Esophagus muscularis mucosa (tissue), 4 donors: Measurements from ENCODE around the gene RPRD2.

Experiments used
- EP300 ChIP-seq: sonication (generic); formaldehyde crosslinking; IDR thresholded peaks from one replicate; pipeline ENCODE4 v1.6.1; 2017; ENCODE audit warnings: antibody characterized with exemption
- POLR2A ChIP-seq: fragments of 450-650 bp; IDR thresholded peaks from one replicate; pipeline ENCODE4 v1.6.1; 2017; ENCODE audit warnings: antibody characterized with exemption, moderate library complexity, mild to moderate bottlenecking, low read depth
- TF ChIP-seq, protein P1 (sequence below), 3 experiments: fragments of 200-600 bp in 2 of 3; fragments of 450-650 bp in 1 of 3; sonication (generic) in 2 of 3; IDR thresholded peaks; one replicate each; pipeline ENCODE4 v1.5.1; 2017 to 2019; ENCODE audit warnings: antibody characterized with exemption in 3 of 3, mild to moderate bottlenecking in 2 of 3, moderate library complexity in 1 of 3

DNA sequence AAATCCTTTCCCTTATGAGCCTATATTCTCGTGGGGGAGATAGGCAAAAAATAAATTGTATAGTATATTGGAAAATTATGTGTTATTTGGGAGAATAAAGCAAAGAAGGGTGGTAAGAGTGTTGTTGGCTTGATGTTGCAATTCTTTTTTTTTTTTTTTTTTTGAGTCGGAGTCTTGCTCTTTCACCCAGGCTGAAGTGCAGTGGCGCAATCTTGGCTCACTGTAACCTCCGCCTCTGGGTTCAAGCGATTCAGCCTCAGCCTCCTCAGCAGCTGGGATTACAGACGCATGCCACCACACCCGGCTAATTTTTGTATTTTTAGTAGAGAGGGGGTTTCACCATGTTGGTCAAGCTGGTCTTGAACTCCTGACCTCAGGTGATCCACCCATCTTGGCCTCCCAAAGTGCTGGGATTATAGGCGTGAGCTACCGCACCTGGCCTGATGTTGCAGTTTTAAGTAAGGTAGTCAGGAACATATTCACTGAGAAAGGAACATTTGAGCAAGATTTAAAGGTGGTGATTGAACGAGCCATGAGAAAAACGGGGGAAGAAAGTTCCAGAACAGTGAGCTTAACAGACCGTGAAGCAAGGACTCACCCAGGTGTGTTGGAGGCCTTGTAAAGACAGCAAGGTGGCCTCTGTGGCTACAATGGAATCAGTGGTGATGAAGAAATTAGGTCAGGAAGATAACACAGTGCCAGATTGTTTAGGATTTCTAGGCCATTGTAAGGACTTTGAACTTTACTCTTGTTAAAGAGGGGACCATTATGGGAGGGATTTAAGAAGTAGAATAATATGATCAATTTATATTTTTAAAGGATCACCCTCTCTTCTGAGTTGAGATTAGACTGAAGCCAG lies 45.8 kb downstream of the RPRD2 start:
- TF ChIP-seq, protein P1, sequence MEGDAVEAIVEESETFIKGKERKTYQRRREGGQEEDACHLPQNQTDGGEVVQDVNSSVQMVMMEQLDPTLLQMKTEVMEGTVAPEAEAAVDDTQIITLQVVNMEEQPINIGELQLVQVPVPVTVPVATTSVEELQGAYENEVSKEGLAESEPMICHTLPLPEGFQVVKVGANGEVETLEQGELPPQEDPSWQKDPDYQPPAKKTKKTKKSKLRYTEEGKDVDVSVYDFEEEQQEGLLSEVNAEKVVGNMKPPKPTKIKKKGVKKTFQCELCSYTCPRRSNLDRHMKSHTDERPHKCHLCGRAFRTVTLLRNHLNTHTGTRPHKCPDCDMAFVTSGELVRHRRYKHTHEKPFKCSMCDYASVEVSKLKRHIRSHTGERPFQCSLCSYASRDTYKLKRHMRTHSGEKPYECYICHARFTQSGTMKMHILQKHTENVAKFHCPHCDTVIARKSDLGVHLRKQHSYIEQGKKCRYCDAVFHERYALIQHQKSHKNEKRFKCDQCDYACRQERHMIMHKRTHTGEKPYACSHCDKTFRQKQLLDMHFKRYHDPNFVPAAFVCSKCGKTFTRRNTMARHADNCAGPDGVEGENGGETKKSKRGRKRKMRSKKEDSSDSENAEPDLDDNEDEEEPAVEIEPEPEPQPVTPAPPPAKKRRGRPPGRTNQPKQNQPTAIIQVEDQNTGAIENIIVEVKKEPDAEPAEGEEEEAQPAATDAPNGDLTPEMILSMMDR (IDR thresholded peaks at IDR 0.05) = no peak
- TF ChIP-seq POLR2A = no peak
- no peak for TF ChIP-seq EP300
